ENCODE data around the gene UBE2H. TPM values are rescaled to one million over a fixed set of nuclear protein-coding genes. Genes with fewer than 3 reads are reported as not detected.
"Not testable (repeated sequence)": the region's sequence is repeated elsewhere in the genome, so short reads cannot be mapped to it uniquely, and the experiment has no call there.

Gene UBE2H
- total and polyA plus RNA-seq, 10 donors, result 13.5 to 98.0 (median 65.5) TPM

GRCh38 chr7:129864042-129864441 is 88.7 kb downstream of the UBE2H start:
- intact Hi-C loops (cut with DNase I; ENCODE audit: low total_unique reads), result no loop called here
- H3K27ac ChIP-seq, result no peak overlapping the region
- TF ChIP-seq POLR2A (IDR thresholded peaks at IDR 0.05) (no peak), POLR2AphosphoS5 (IDR thresholded peaks at IDR 0.05) (no peak), CTCF (IDR thresholded peaks at IDR 0.05 in 8 of 11, conservative IDR thresholded peaks at IDR 0.05 in 3 of 11) (no peak)
- H3K9me3 ChIP-seq, result no peaks in the 10 kb centered on the region
- DNase-seq, result no peak
- H3K4me1 ChIP-seq, result peaks cover 20 to 81% (median 61%) of the 10 kb centered on the region in 6 donors
- H3K36me3 ChIP-seq, result peaks cover 0 to 3% (median 0%) of the 10 kb centered on the region in 6 donors
- 77 to 92% (median 81%) methylated on average over 3 of the region's 3 CpGs for WGBS, 5 donors
- H3K27me3 ChIP-seq (replicated peaks in 1 of 7), result no peaks in the 10 kb centered on the region
- no peak overlapping the region for H3K4me3 ChIP-seq

- no peak overlapping the region for H3K4me3 ChIP-seq
- no peaks in the 10 kb centered on the region for H3K27me3 ChIP-seq (replicated peaks in 1 of 7)
- DNase-seq, result no peak
- H3K36me3 ChIP-seq, result no peaks in the 10 kb centered on the region
- H3K4me1 ChIP-seq, result peaks cover 29 to 93% (median 74%) of the 10 kb centered on the region in 6 donors
- H3K9me3 ChIP-seq, result no peaks in the 10 kb centered on the region
- 59 to 81% (median 73%) methylated on average over 3 of the region's 3 CpGs for WGBS, 5 donors
- TF ChIP-seq POLR2A (IDR thresholded peaks at IDR 0.05), result no peak
- no peak for TF ChIP-seq POLR2AphosphoS5 (IDR thresholded peaks at IDR 0.05)
- TF ChIP-seq CTCF (IDR thresholded peaks at IDR 0.05 in 8 of 11, conservative IDR thresholded peaks at IDR 0.05 in 3 of 11), result no peak
- intact Hi-C loops (cut with DNase I; ENCODE audit: low total_unique reads), result no loop called here
- H3K27ac ChIP-seq, result peak overlapping the region in 2 of 8 donors; percentile 10 to 33
These were observed 90.1 kb downstream of the UBE2H start for GRCh38 chr7:129862682-129863081.

- DNase-seq; intact Hi-C loops (cut with DNase I; ENCODE audit: low total_unique reads); H3K9me3 ChIP-seq; H3K27me3 ChIP-seq (replicated peaks in 1 of 7); H3K4me3 ChIP-seq: not testable (repeated sequence)
- 73 to 78% (median 73%) methylated on average over 6 of the region's 6 CpGs for WGBS, 5 donors
- Histone ChIP-seq H3K27ac (peak overlapping the region in 4 of 8 donors; percentile 74 to 81 (median 78)), H3K36me3 (peaks cover 0 to 14% (median under 1%) of the 10 kb centered on the region in 6 donors), H3K4me1 (peaks cover 29 to 99% (median 70%) of the 10 kb centered on the region in 6 donors)
These were observed 92.0 kb downstream of the UBE2H start for GRCh38 chr7:129860784-129861183.

- no peaks in the 10 kb centered on the region for H3K27me3 ChIP-seq (replicated peaks in 1 of 7)
- intact Hi-C loops (cut with DNase I; ENCODE audit: low total_unique reads), result no loop called here
- TF ChIP-seq CTCF (IDR thresholded peaks at IDR 0.05 in 8 of 11, conservative IDR thresholded peaks at IDR 0.05 in 3 of 11), result no peak
- TF ChIP-seq POLR2A (IDR thresholded peaks at IDR 0.05), result no peak
- peak in 1 of 3 donors; percentile 55 for TF ChIP-seq POLR2AphosphoS5 (IDR thresholded peaks at IDR 0.05)
- H3K27ac ChIP-seq, result peak overlapping the region in 6 of 8 donors; percentile 36 to 81 (median 75)
- peaks cover 29 to 100% (median 77%) of the 10 kb centered on the region in 6 donors for H3K4me1 ChIP-seq
- DNase-seq, result no peak
- 13 to 35% (median 27%) methylated on average over 2 of the region's 2 CpGs for WGBS, 5 donors
- H3K36me3 ChIP-seq, result peaks cover 0 to 22% (median 3%) of the 10 kb centered on the region in 6 donors
- H3K4me3 ChIP-seq, result no peak overlapping the region
- H3K9me3 ChIP-seq, result no peaks in the 10 kb centered on the region
These were observed 93.6 kb downstream of the UBE2H start for GRCh38 chr7:129859183-129859582.

Measured in spleen (tissue), 11 donors.